CD14-positive monocyte (primary cell): ENCODE measurements around the gene SEPTIN6. TPM values are rescaled to one million over a fixed set of nuclear protein-coding genes. Genes with fewer than 3 reads are reported as not detected.

Experiments
- DNase-seq, 3 donors: peaks; one replicate each; pipeline ENCODE4 v3.0.0-alpha.2; 2011 to 2022
- H2AFZ ChIP-seq: 2 replicates; pipeline ENCODE4 v1.6.0; 2012; ENCODE audit warnings: mild to moderate bottlenecking, low read depth, low read length, inconsistent platforms; ENCODE audit not compliant: insufficient read depth, poor library complexity, severe bottlenecking
- H3K27ac ChIP-seq, 2 donors: 1 replicate in 1 of 2; 2 replicates in 1 of 2; pipeline ENCODE4 v1.5.1; 2012 to 2013; ENCODE audit warnings: low read length in 2 of 2, control low read depth in 1 of 2, inconsistent platforms in 1 of 2, low read depth in 1 of 2, mild to moderate bottlenecking in 1 of 2
- H3K27me3 ChIP-seq, 2 donors: one replicate each; pipeline versions ENCODE4 v1.6.0 to v1.6.1; 2011 to 2013; ENCODE audit warnings: low read length in 2 of 2; ENCODE audit not compliant: control insufficient read depth in 2 of 2, insufficient read depth in 2 of 2
- H3K36me3 ChIP-seq, 2 donors: replicated peaks in 1 of 2; 1 replicate in 1 of 2; 2 replicates in 1 of 2; pipeline versions ENCODE4 v1.5.1 to v1.6.1; 2012 to 2013; ENCODE audit warnings: low read length in 2 of 2, control low read depth in 1 of 2, inconsistent platforms in 1 of 2, mild to moderate bottlenecking in 1 of 2; ENCODE audit not compliant: insufficient read depth in 2 of 2, control insufficient read depth in 1 of 2
- H3K4me1 ChIP-seq, 2 donors: 1 replicate in 1 of 2; 2 replicates in 1 of 2; pipeline versions ENCODE4 v1.5.1 to v1.6.1; 2012 to 2013; ENCODE audit warnings: low read length in 2 of 2, control low read depth in 1 of 2, inconsistent platforms in 1 of 2, mild to moderate bottlenecking in 1 of 2, moderate library complexity in 1 of 2; ENCODE audit not compliant: insufficient read depth in 2 of 2, control insufficient read depth in 1 of 2
- H3K4me2 ChIP-seq: replicated peaks from 2 replicates; pipeline ENCODE3; 2012; ENCODE audit warnings: low read length, moderate library complexity, mild to moderate bottlenecking; ENCODE audit not compliant: poor library complexity, severe bottlenecking; ENCODE audit errors: extremely low read depth
- H3K4me3 ChIP-seq, 3 experiments: fragments of 200-600 bp in 1 of 3; sonication (generic) in 1 of 3; replicated peaks in 1 of 3; 1 replicate in 2 of 3; 2 replicates in 1 of 3; pipeline ENCODE4 v1.5.1; 2011 to 2013; ENCODE audit warnings: low read length in 3 of 3, mild to moderate bottlenecking in 3 of 3, control low read depth in 2 of 3, low read depth in 2 of 3, inconsistent platforms in 1 of 3, moderate library complexity in 1 of 3
- H3K79me2 ChIP-seq: 2 replicates; pipeline ENCODE4 v1.6.0; 2012; ENCODE audit warnings: mild to moderate bottlenecking, control low read depth, inconsistent platforms, low read length, moderate library complexity; ENCODE audit not compliant: insufficient read depth
- H3K9ac ChIP-seq: 2 replicates; pipeline ENCODE4 v1.6.0; 2017; ENCODE audit warnings: low read length, mild to moderate bottlenecking; ENCODE audit not compliant: insufficient read depth, poor library complexity, severe bottlenecking
- H3K9me3 ChIP-seq, 2 donors: replicated peaks in 1 of 2; 1 replicate in 1 of 2; 2 replicates in 1 of 2; pipeline versions ENCODE4 v1.5.1 to v1.6.1; 2012 to 2013; ENCODE audit warnings: low read length in 2 of 2, control low read depth in 1 of 2; ENCODE audit not compliant: control insufficient read depth in 1 of 2, insufficient read depth in 1 of 2
- H4K20me1 ChIP-seq: 2 replicates; pipeline ENCODE4 v1.6.0; 2012; ENCODE audit warnings: mild to moderate bottlenecking, low read length, control low read depth, moderate library complexity; ENCODE audit not compliant: insufficient read depth
- H3K27ac Mint-ChIP-seq, 7 donors: one replicate each; pipeline ENCODE4 v1.8.0; 2020; ENCODE audit warnings: mild to moderate bottlenecking in 7 of 7, mixed read lengths in 7 of 7, moderate library complexity in 6 of 7, inconsistent platforms in 2 of 7
- H3K27me3 Mint-ChIP-seq, 3 donors: one replicate each; pipeline ENCODE4 v1.8.0; 2021 to 2022; ENCODE audit warnings: low read depth in 3 of 3, mild to moderate bottlenecking in 3 of 3, mixed read lengths in 3 of 3, moderate library complexity in 3 of 3, inconsistent platforms in 1 of 3
- H3K36me3 Mint-ChIP-seq, 2 donors: one replicate each; pipeline ENCODE4 v1.8.0; 2020; ENCODE audit warnings: mixed read lengths in 2 of 2, inconsistent platforms in 1 of 2, mild to moderate bottlenecking in 1 of 2
- H3K4me1 Mint-ChIP-seq: one replicate; pipeline ENCODE4 v1.8.0; 2020; ENCODE audit warnings: mild to moderate bottlenecking, mixed read lengths
- H3K4me3 Mint-ChIP-seq, 2 donors: one replicate each; pipeline ENCODE4 v1.8.0; 2020; ENCODE audit warnings: mild to moderate bottlenecking in 2 of 2, mixed read lengths in 2 of 2, moderate library complexity in 1 of 2
- H3K9me3 Mint-ChIP-seq, 7 donors: one replicate each; pipeline ENCODE4 v1.8.0; 2020 to 2022; ENCODE audit warnings: mixed read lengths in 7 of 7, mild to moderate bottlenecking in 6 of 7, moderate library complexity in 6 of 7, inconsistent platforms in 2 of 7
- WGBS: methylation state at CpG from one replicate; pipeline ENCODE4 v1.1.5; 2013; ENCODE audit warnings: missing lambda C conversion rate; ENCODE audit not compliant: insufficient coverage; 5-methylcytosine and 5-hydroxymethylcytosine counted together
- intact Hi-C, 2 donors: fragments of 100-400 bp; cut with micrococcal nuclease; formaldehyde crosslinking; loops; one replicate each; pipeline versions ENCODE4 v1.15.0 to v1.15.1; 2023
- polyA plus RNA-seq, 3 donors: library from polyadenylated mRNA; depleted of rRNA in 1 of 3; unstranded in 2 of 3; stranded (reverse) in 1 of 3; fragments of 300-500 nt in 2 of 3; fragments of >200 nt in 1 of 3; fragmentation: Illumina TruSeq in 2 of 3; gene quantifications; 1 replicate in 2 of 3; 2 replicates in 1 of 3; pipeline ENCODE4 v1.2.3, GENCODE V29; 2012 to 2021
- TF ChIP-seq, protein P1 (sequence below): fragments of 200-600 bp; IDR thresholded peaks from one replicate; pipeline ENCODE4 v1.8.0; 2022; ENCODE audit warnings: antibody characterized with exemption, mild to moderate bottlenecking

The SEPTIN6 gene
- polyA plus RNA-seq, 3 donors = 21.8 to 52.7 (median 31.1) TPM

- H3K4me2 ChIP-seq = no peak overlapping the region
- H3K4me3 ChIP-seq = no peak overlapping the region
- no peak overlapping the region for H3K27ac ChIP-seq
- H3K9me3 Mint-ChIP-seq = peaks cover 0 to under 1% (median 0%) of the 10 kb centered on the region in 7 donors
- no peaks in the 10 kb centered on the region for H3K27me3 ChIP-seq
- no peaks in the 10 kb centered on the region for H3K79me2 ChIP-seq
- H4K20me1 ChIP-seq = no peaks in the 10 kb centered on the region
- whole genome bisulfite sequencing = no CpG with 5 or more reads among the region's 2 CpGs
- H3K36me3 Mint-ChIP-seq = peaks cover 31 to 51% of the 10 kb centered on the region in 2 donors
- H3K9ac ChIP-seq = no peak overlapping the region
- no peak overlapping the region for H2AFZ ChIP-seq
- no peak overlapping the region for H3K4me3 Mint-ChIP-seq
- TF ChIP-seq, protein P1, sequence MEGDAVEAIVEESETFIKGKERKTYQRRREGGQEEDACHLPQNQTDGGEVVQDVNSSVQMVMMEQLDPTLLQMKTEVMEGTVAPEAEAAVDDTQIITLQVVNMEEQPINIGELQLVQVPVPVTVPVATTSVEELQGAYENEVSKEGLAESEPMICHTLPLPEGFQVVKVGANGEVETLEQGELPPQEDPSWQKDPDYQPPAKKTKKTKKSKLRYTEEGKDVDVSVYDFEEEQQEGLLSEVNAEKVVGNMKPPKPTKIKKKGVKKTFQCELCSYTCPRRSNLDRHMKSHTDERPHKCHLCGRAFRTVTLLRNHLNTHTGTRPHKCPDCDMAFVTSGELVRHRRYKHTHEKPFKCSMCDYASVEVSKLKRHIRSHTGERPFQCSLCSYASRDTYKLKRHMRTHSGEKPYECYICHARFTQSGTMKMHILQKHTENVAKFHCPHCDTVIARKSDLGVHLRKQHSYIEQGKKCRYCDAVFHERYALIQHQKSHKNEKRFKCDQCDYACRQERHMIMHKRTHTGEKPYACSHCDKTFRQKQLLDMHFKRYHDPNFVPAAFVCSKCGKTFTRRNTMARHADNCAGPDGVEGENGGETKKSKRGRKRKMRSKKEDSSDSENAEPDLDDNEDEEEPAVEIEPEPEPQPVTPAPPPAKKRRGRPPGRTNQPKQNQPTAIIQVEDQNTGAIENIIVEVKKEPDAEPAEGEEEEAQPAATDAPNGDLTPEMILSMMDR = no peak
- peaks cover 23 to 53% of the 10 kb centered on the region in 2 donors for H3K36me3 ChIP-seq
- DNase-seq = no peak
- peaks cover 5 to 9% of the 10 kb centered on the region in 2 donors for H3K4me1 ChIP-seq
- H3K4me1 Mint-ChIP-seq = peaks cover 9% of the 10 kb centered on the region
- intact Hi-C loops = no loop called here
- peak overlapping the region in 1 of 7 donors; percentile 69 for H3K27ac Mint-ChIP-seq
- H3K9me3 ChIP-seq = no peaks in the 10 kb centered on the region
- peaks cover 0 to 11% (median 1%) of the 10 kb centered on the region in 3 donors for H3K27me3 Mint-ChIP-seq
Measured at GRCh38 chrX:119647089-119647488, 45.9 kb downstream of the SEPTIN6 start.

- intact Hi-C loops = no loop called here
- Histone ChIP-seq H3K27me3 (no peaks in the 10 kb centered on the region), H2AFZ (no peak overlapping the region), H3K9ac (no peak overlapping the region), H3K9me3 (no peaks in the 10 kb centered on the region), H3K4me1 (peaks cover 11 to 15% of the 10 kb centered on the region in 2 donors), H3K36me3 (peaks cover 23 to 48% of the 10 kb centered on the region in 2 donors), H3K4me3 (no peak overlapping the region), H4K20me1 (no peaks in the 10 kb centered on the region), H3K4me2 (no peak overlapping the region), H3K27ac (no peak overlapping the region), H3K79me2 (no peaks in the 10 kb centered on the region)
- no peak overlapping the region for H3K4me3 Mint-ChIP-seq
- H3K27ac Mint-ChIP-seq = no peak overlapping the region
- TF ChIP-seq, protein P1 = no peak
- H3K9me3 Mint-ChIP-seq = no peaks in the 10 kb centered on the region
- H3K27me3 Mint-ChIP-seq = peaks cover 0 to 11% (median 1%) of the 10 kb centered on the region in 3 donors
- no peak for DNase-seq
- peaks cover 30 to 48% of the 10 kb centered on the region in 2 donors for H3K36me3 Mint-ChIP-seq
- WGBS = 100% methylated on average over 1 of the region's 4 CpGs
- peaks cover 15% of the 10 kb centered on the region for H3K4me1 Mint-ChIP-seq
Measured at GRCh38 chrX:119646515-119646914, 46.5 kb downstream of the SEPTIN6 start.
